H1 (cell line): Measurements from ENCODE around the gene SHISA7. TPM values are rescaled to one million over a fixed set of nuclear protein-coding genes. Genes with fewer than 3 reads are reported as not detected.

Source experiments
- CTCF ChIA-PET: fragments of 300-600 bp; sonication (Branson Sonifier 250); formaldehyde crosslinking; loops from one replicate; lab custom pipeline; 2021; ENCODE audit not compliant: partially characterized antibody; lab: Charles Lee
- POLR2A ChIA-PET: fragments of 300-600 bp; sonication (Branson Sonifier 250); formaldehyde crosslinking; loops from one replicate; lab custom pipeline; 2021; ENCODE audit warnings: inconsistent platforms; ENCODE audit not compliant: partially characterized antibody; lab: Charles Lee
- DNase-seq, 2 experiments: peaks; one replicate each; pipeline versions ENCODE4 v3.0.0 to v3.0.0-alpha.2; 2010 to 2022; ENCODE audit warnings: low spot score in 2 of 2, low read depth in 1 of 2, mixed read lengths in 1 of 2
- FAIRE-seq: peaks from 2 replicates; lab custom pipeline; 2011; peaks lifted over from hg19 to GRCh38; lab: Jason Lieb, UNC
- H2AFZ ChIP-seq: 2 replicates; pipeline ENCODE4 v1.8.1; 2012; ENCODE audit warnings: low read length, inconsistent platforms
- H2AK5ac ChIP-seq: 2 replicates; pipeline ENCODE4 v1.6.1; 2013; ENCODE audit warnings: low read depth, low read length
- H2BK120ac ChIP-seq: replicated peaks from 2 replicates; pipeline ENCODE3; 2013; ENCODE audit warnings: low read depth, low read length, inconsistent platforms
- H2BK12ac ChIP-seq: 2 replicates; pipeline ENCODE4 v1.6.1; 2013; ENCODE audit warnings: low read depth, low read length
- H2BK15ac ChIP-seq: 2 replicates; pipeline ENCODE4 v1.6.1; 2013; ENCODE audit warnings: low read length
- H2BK20ac ChIP-seq: 2 replicates; pipeline ENCODE4 v1.6.1; 2013; ENCODE audit warnings: low read length
- H2BK5ac ChIP-seq: 2 replicates; pipeline ENCODE4 v1.6.1; 2013; ENCODE audit warnings: low read depth, low read length
- H3K14ac ChIP-seq: 2 replicates; pipeline ENCODE4 v1.6.1; 2013; ENCODE audit warnings: inconsistent platforms; ENCODE audit not compliant: insufficient read length
- H3K18ac ChIP-seq: 2 replicates; pipeline ENCODE4 v1.6.1; 2013; ENCODE audit warnings: low read length; ENCODE audit errors: extremely low read depth
- H3K23ac ChIP-seq: 2 replicates; pipeline ENCODE4 v1.6.1; 2013; ENCODE audit warnings: inconsistent platforms; ENCODE audit not compliant: insufficient read length
- H3K23me2 ChIP-seq: 2 replicates; pipeline ENCODE4 v1.6.1; 2013; ENCODE audit warnings: low read depth, low read length
- H3K27ac ChIP-seq: 2 replicates; pipeline ENCODE4 v1.6.1; 2011; ENCODE audit warnings: low read depth, low read length, inconsistent platforms
- H3K27me3 ChIP-seq, 4 experiments: replicated peaks in 1 of 4; 1 replicate in 1 of 4; 2 replicates in 3 of 4; pipeline versions ENCODE4 v1.6.1 to v1.8.1; 2011 to 2013; ENCODE audit warnings: low read length in 3 of 4, mild to moderate bottlenecking in 3 of 4, inconsistent platforms in 2 of 4, mixed read lengths in 2 of 4, moderate library complexity in 1 of 4; ENCODE audit not compliant: control insufficient read depth in 3 of 4, insufficient read depth in 3 of 4; ENCODE audit errors: extremely low read depth in 1 of 4
- H3K36me3 ChIP-seq, 4 experiments: 2 replicates each; pipeline versions ENCODE4 v1.6.1 to v1.8.1; 2011 to 2013; ENCODE audit warnings: mild to moderate bottlenecking in 4 of 4, low read length in 3 of 4, moderate library complexity in 2 of 4, control low read depth in 1 of 4, inconsistent platforms in 1 of 4; ENCODE audit not compliant: insufficient read depth in 4 of 4, control insufficient read depth in 2 of 4
- H3K4ac ChIP-seq: replicated peaks from 2 replicates; pipeline ENCODE3; 2013; ENCODE audit warnings: low read length, low read depth, mixed read lengths, inconsistent platforms; ENCODE audit not compliant: insufficient read length
- H3K4me1 ChIP-seq, 4 experiments: replicated peaks in 1 of 4; 1 replicate in 1 of 4; 2 replicates in 3 of 4; pipeline versions ENCODE4 v1.6.1 to v1.8.1; 2011 to 2013; ENCODE audit warnings: low read length in 3 of 4, inconsistent platforms in 2 of 4, mixed read lengths in 1 of 4; ENCODE audit not compliant: insufficient read depth in 4 of 4, control insufficient read depth in 3 of 4
- H3K4me2 ChIP-seq, 2 experiments: 2 replicates each; pipeline versions ENCODE4 v1.6.1 to v1.8.1; 2011 to 2013; ENCODE audit warnings: low read depth in 2 of 2, low read length in 2 of 2, control low read depth in 1 of 2, inconsistent platforms in 1 of 2, mild to moderate bottlenecking in 1 of 2; ENCODE audit not compliant: insufficient read depth in 1 of 2
- H3K4me3 ChIP-seq, 4 experiments: fragments of 200-600, 300-600 bp in 1 of 4; sonication (generic), shearing (Covaris generic), sonication (Bioruptor Twin) in 1 of 4; 2 replicates each; pipeline versions ENCODE4 v1.5.1 to v1.8.1; 2011 to 2016; ENCODE audit warnings: low read length in 4 of 4, low read depth in 3 of 4, control low read depth in 2 of 4, inconsistent platforms in 2 of 4, mild to moderate bottlenecking in 2 of 4, mixed read lengths in 1 of 4, moderate library complexity in 1 of 4; ENCODE audit not compliant: insufficient read depth in 2 of 4; ENCODE audit errors: extremely low read depth in 1 of 4
- H3K56ac ChIP-seq: replicated peaks from 2 replicates; pipeline ENCODE3; 2013; ENCODE audit warnings: low read depth, mild to moderate bottlenecking, mixed read lengths, low read length, inconsistent platforms; ENCODE audit not compliant: insufficient read length
- H3K79me1 ChIP-seq: 2 replicates; pipeline ENCODE4 v1.6.1; 2013; ENCODE audit warnings: low read depth, low read length, control low read depth
- H3K79me2 ChIP-seq, 2 experiments: 2 replicates each; pipeline versions ENCODE4 v1.6.1 to v1.8.1; 2012 to 2013; ENCODE audit warnings: low read length in 2 of 2, mild to moderate bottlenecking in 2 of 2, inconsistent platforms in 1 of 2; ENCODE audit not compliant: insufficient read depth in 2 of 2, control insufficient read depth in 1 of 2
- H3K9ac ChIP-seq, 4 experiments: replicated peaks in 1 of 4; 1 replicate in 1 of 4; 2 replicates in 3 of 4; pipeline versions ENCODE4 v1.6.1 to v1.8.1; 2011 to 2013; ENCODE audit warnings: low read depth in 3 of 4, low read length in 3 of 4, control low read depth in 2 of 4, mild to moderate bottlenecking in 2 of 4, moderate library complexity in 2 of 4, inconsistent platforms in 1 of 4; ENCODE audit errors: extremely low read depth in 1 of 4
- H3K9me3 ChIP-seq, 2 experiments: 2 replicates each; pipeline versions ENCODE4 v1.6.1 to v1.8.1; 2012 to 2013; ENCODE audit warnings: mild to moderate bottlenecking in 2 of 2, moderate library complexity in 2 of 2, control low read depth in 1 of 2, inconsistent platforms in 1 of 2, low read depth in 1 of 2, low read length in 1 of 2, mixed read lengths in 1 of 2; ENCODE audit not compliant: insufficient read depth in 2 of 2
- H4K20me1 ChIP-seq, 2 experiments: replicated peaks in 1 of 2; 2 replicates each; pipeline versions ENCODE3 to v1.8.1; 2011 to 2013; ENCODE audit warnings: inconsistent platforms in 2 of 2, low read length in 2 of 2, mild to moderate bottlenecking in 1 of 2; ENCODE audit not compliant: insufficient read depth in 2 of 2, control insufficient read depth in 1 of 2
- H4K5ac ChIP-seq: 2 replicates; pipeline ENCODE4 v1.6.1; 2013; ENCODE audit warnings: low read length, low read depth, mixed read lengths, inconsistent platforms; ENCODE audit not compliant: insufficient read length
- H4K8ac ChIP-seq: 2 replicates; pipeline ENCODE4 v1.8.0; 2013; ENCODE audit warnings: mild to moderate bottlenecking, moderate library complexity, low read length, inconsistent platforms; ENCODE audit not compliant: insufficient read depth; ENCODE audit errors: extremely low read depth
- H4K91ac ChIP-seq: replicated peaks from 2 replicates; pipeline ENCODE3; 2013; ENCODE audit warnings: low read length, mixed read lengths, inconsistent platforms; ENCODE audit not compliant: insufficient read length
- CHD1 ChIP-seq: IDR thresholded peaks from 2 replicates; pipeline ENCODE4 v1.6.1; 2012; ENCODE audit warnings: low read depth, low read length, improper control_type of control experiment
- GTF2F1 ChIP-seq: IDR thresholded peaks from 2 replicates; pipeline ENCODE4 v1.6.1; 2012; ENCODE audit warnings: low read depth, low read length, improper control_type of control experiment, borderline replicate concordance
- JUN ChIP-seq: IDR thresholded peaks from 2 replicates; pipeline ENCODE4 v1.6.1; 2011; ENCODE audit warnings: low read depth, mild to moderate bottlenecking, improper control_type of control experiment, low read length
- MAFK ChIP-seq: IDR thresholded peaks from 2 replicates; pipeline ENCODE4 v1.6.1; 2012; ENCODE audit warnings: low read depth, mild to moderate bottlenecking, improper control_type of control experiment, low read length
- PHF8 ChIP-seq: fragments of 200-600 bp; sonication (generic); conservative IDR thresholded peaks from 2 replicates; pipeline ENCODE4 v1.7.1; 2012; ENCODE audit warnings: low read depth, mild to moderate bottlenecking, inconsistent platforms, low read length, moderate library complexity
- SIN3A ChIP-seq, 2 experiments: IDR thresholded peaks in 1 of 2; conservative IDR thresholded peaks in 1 of 2; 2 replicates each; pipeline ENCODE4 v1.6.1; 2011 to 2012; ENCODE audit warnings: low read length in 2 of 2, improper control_type of control experiment in 1 of 2, low read depth in 1 of 2, mild to moderate bottlenecking in 1 of 2
- SRF ChIP-seq: IDR thresholded peaks from 2 replicates; pipeline ENCODE4 v1.6.1; 2011; ENCODE audit warnings: mild to moderate bottlenecking, low read depth, low read length, moderate library complexity
- TAF1 ChIP-seq: IDR thresholded peaks from 2 replicates; pipeline ENCODE4 v1.6.1; 2011; ENCODE audit warnings: mild to moderate bottlenecking, low read depth, low read length
- TAF7 ChIP-seq: optimal IDR thresholded peaks from 2 replicates; pipeline ENCODE3; 2011; ENCODE audit warnings: low read depth, mild to moderate bottlenecking, inconsistent platforms, low read length, moderate library complexity, borderline replicate concordance
- TBP ChIP-seq: IDR thresholded peaks from 2 replicates; pipeline ENCODE4 v1.6.1; 2011; ENCODE audit warnings: low read depth, low read length, improper control_type of control experiment
- TCF12 ChIP-seq: IDR thresholded peaks from 2 replicates; pipeline ENCODE4 v1.6.1; 2011; ENCODE audit warnings: low read depth, mild to moderate bottlenecking, low read length
- WGBS, 2 experiments: shearing (Covaris generic) in 1 of 2; methylation state at CpG; one replicate each; pipeline versions ENCODE4 v1.1.6 to v1.1.7; 2013 to 2015; ENCODE audit warnings: low lambda C conversion rate in 2 of 2, mixed read lengths in 2 of 2, inconsistent platforms in 1 of 2, low coverage in 1 of 2, missing lambda C conversion rate in 1 of 2; ENCODE audit not compliant: insufficient replicate concordance in 2 of 2, insufficient coverage in 1 of 2, insufficient read length in 1 of 2; ENCODE audit errors: extremely low coverage in 1 of 2, missing lambda C conversion rate in 1 of 2; 5-methylcytosine and 5-hydroxymethylcytosine counted together
- polyA plus RNA-seq, 7 experiments: library from polyadenylated mRNA; depleted of rRNA in 3 of 7; stranded (reverse) in 5 of 7; unstranded in 2 of 7; fragments of >200 nt in 5 of 7; fragments of 200-250 nt in 2 of 7; gene quantifications; 1 replicate in 5 of 7; 2 replicates in 1 of 7; 4 replicates in 1 of 7; pipeline versions ENCODE4 v1.2.1 to v1.2.3, GENCODE V29; 2011 to 2013; ENCODE audit warnings: missing spikeins in 2 of 7, mixed read lengths in 2 of 7
- total RNA-seq: library from RNA; stranded (reverse); fragmentation: NEBNext Ultra II Directional; extraction: Animal tissue kit (Norgen Biotek cat#: 25700); gene quantifications from 2 replicates; pipeline ENCODE4 v1.2.1, GENCODE V29; 2021

Gene SHISA7
- total and polyA plus RNA-seq, 2 of the 8 experiments (the other 6 are each of a cell fraction or from before 2014, with no cell fraction given): 0.76 to 1.0 TPM

DNA sequence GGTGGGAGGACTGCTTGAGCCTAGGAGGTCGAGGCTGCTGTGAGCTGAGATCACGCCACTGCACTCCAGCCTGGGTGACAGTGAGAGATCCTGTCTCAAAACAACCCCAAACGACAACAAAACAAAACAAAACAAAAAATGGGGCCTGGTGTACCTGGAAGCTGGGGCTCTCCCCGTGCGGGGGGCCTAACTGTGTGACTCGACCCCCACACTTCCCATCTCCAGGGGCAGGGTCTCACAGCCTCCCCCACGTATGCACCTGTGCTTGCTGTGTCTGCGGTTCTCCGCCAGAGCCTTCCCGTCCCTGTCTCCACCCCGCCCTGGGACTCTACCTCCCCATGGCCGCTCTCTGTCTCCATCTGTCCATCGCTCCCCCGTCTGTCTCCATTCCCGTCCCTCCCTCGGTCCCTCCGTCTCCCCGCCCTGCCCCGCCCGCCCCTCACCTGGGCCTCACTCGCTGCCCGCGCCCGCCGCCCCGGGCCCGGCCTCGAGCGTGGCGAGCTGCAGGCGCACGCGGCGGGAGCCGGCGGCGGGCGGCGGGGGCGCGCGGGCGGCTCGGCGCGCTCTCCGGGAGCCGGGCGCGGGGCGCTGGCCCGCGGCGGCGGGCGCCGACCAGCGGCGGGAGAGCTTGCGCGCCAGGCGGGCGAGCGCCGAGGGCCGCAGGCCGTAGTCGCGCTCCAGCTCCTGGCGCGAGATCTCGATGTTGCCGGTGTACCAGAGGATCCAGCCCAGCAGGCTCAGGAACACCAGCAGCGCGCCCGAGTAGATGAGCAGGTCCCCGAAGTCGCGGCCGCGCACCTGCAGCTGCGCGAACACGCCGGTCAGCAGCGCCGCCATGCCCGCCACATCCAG lies 59.6 kb downstream of the SHISA7 start:
- no peak overlapping the region for H3K56ac ChIP-seq
- peak overlapping the region; percentile 88 for H3K18ac ChIP-seq
- peak in 1 of 2 experiments; percentile 72 for DNase-seq
- peaks cover 31% of the 10 kb centered on the region for H3K23me2 ChIP-seq
- peak overlapping the region; percentile 86 for H4K91ac ChIP-seq
- H2BK12ac ChIP-seq: no peak overlapping the region
- peak overlapping the region; percentile 52 for H4K5ac ChIP-seq
- CTCF ChIA-PET: interaction anchor here (0.9 to 3.2 kb wide), 21 partner anchors 10 to 503 kb away, joined by 3 to 37 read pairs (median 4); partner anchors contain the start of gene UBE2S
- POLR2A ChIA-PET: interaction anchor here (0.5 to 26.7 kb wide), 32 partner anchors 8 to 296 kb away, joined by 3 to 874 read pairs (median 5); partner anchors contain the start of genes COX6B2, FIZ1, IL11 and KMT5C
- no peak overlapping the region; the same call in 1 of the 2 replicates for H2AK5ac ChIP-seq
- peak overlapping the region; percentile 80; the same call in 1 of the 2 replicates for H2BK5ac ChIP-seq
- H4K20me1 ChIP-seq: peaks cover 19 to 36% of the 10 kb centered on the region in 2 experiments
- no peak overlapping the region for H2BK20ac ChIP-seq
- peaks cover 13 to 20% (median 16%) of the 10 kb centered on the region in 4 experiments for H3K36me3 ChIP-seq
- no peak overlapping the region for H3K27ac ChIP-seq
- no peak overlapping the region for H3K23ac ChIP-seq
- peak overlapping the region; percentile 92 for H4K8ac ChIP-seq
- peaks cover 23% of the 10 kb centered on the region for H3K79me1 ChIP-seq
- H3K79me2 ChIP-seq: peaks cover 17 to 26% of the 10 kb centered on the region in 2 experiments; a peak in 3 of 4 replicates
- no peaks in the 10 kb centered on the region for H3K9me3 ChIP-seq
- WGBS, 2 experiments: 5% methylated on average over 47 of the region's 88 CpGs; no CpG with 5 or more reads in 1 of the 2 experiments
- H2BK120ac ChIP-seq: no peak overlapping the region
- no peak for FAIRE-seq
- peaks cover 0 to 10% (median 4%) of the 10 kb centered on the region in 4 experiments; a peak in 4 of 7 replicates for H3K27me3 ChIP-seq
- H3K4me2 ChIP-seq: peak overlapping the region; percentile 93 to 95
- H3K4ac ChIP-seq: peak overlapping the region; percentile 91
- peak overlapping the region; percentile 91; the same call in 1 of the 2 replicates for H2AFZ ChIP-seq
- H3K4me3 ChIP-seq: peak overlapping the region; percentile 89 to 97 (median 94)
- peak overlapping the region; percentile 47 to 94 (median 54) for H3K9ac ChIP-seq
- peak overlapping the region; percentile 81; the same call in 1 of the 2 replicates for H2BK15ac ChIP-seq
- peak overlapping the region; percentile 99 for H3K14ac ChIP-seq
- H3K4me1 ChIP-seq: peaks cover 0 to 37% (median 25%) of the 10 kb centered on the region in 4 experiments; a peak in 6 of 7 replicates
- no peak for TF ChIP-seq TAF7
- TF ChIP-seq CHD1: no peak
- TF ChIP-seq JUN: no peak
- no peak for TF ChIP-seq MAFK
- TF ChIP-seq PHF8: no peak; the same call in 1 of the 2 replicates
- no peak for TF ChIP-seq SRF
- TF ChIP-seq TBP: no peak
- TF ChIP-seq TAF1: 0 out of 2 replicates have a peak, but pooled peaks have one; percentile 5
- no peak for TF ChIP-seq GTF2F1
- no peak for TF ChIP-seq SIN3A (conservative IDR thresholded peaks at IDR 0.05 in 1 of 2, IDR thresholded peaks at IDR 0.05 in 1 of 2; ENCODE audit: low read depth in 1 of 2, low read length in 2 of 2)
- no peak for TF ChIP-seq TCF12
